ENCODE results near the gene ZBBX. TPM values are rescaled to one million over a fixed set of nuclear protein-coding genes. Genes with fewer than 3 reads are reported as not detected.

The ZBBX gene
- total RNA-seq, 2 donors from 2014 or later, result not detected

DNA sequence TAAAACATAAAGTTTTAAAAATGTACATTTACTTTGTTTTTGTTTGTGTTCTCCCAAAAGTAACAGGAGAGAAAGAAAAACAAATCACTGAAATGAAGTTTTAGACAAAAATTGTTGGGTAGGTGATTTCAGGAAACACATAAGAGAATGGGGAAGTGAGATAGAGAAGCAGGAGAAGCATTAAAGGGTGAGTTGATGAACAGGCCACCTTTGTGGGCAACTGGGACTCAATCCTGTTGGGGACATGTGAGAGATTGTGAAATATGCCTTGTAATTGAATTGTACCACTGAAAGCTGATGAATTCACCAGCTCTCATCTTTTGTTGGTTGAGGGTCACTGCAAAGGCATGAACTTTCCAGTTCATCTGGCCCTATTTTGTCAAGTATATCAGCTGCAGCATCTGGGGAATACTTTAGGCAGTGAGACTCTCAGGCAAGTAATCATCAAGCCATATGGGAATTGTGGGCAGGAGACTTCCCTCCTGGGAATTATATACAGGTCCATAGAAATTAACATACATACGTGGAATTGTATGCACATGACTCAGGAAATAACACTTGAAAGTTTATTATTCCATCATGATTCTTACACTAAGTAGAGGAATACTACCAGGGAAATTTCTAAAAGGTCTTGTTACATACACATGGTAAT, 181.0 kb downstream of the ZBBX start:
- no peak for DNase-seq (ENCODE audit: low spot score)
- H3K9me3 ChIP-seq, result no peaks in the 10 kb centered on the region
- H3K27me3 ChIP-seq, result no peaks in the 10 kb centered on the region
- TF ChIP-seq, protein P1, sequence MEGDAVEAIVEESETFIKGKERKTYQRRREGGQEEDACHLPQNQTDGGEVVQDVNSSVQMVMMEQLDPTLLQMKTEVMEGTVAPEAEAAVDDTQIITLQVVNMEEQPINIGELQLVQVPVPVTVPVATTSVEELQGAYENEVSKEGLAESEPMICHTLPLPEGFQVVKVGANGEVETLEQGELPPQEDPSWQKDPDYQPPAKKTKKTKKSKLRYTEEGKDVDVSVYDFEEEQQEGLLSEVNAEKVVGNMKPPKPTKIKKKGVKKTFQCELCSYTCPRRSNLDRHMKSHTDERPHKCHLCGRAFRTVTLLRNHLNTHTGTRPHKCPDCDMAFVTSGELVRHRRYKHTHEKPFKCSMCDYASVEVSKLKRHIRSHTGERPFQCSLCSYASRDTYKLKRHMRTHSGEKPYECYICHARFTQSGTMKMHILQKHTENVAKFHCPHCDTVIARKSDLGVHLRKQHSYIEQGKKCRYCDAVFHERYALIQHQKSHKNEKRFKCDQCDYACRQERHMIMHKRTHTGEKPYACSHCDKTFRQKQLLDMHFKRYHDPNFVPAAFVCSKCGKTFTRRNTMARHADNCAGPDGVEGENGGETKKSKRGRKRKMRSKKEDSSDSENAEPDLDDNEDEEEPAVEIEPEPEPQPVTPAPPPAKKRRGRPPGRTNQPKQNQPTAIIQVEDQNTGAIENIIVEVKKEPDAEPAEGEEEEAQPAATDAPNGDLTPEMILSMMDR (IDR thresholded peaks at IDR 0.05), result no peak
- no peaks in the 10 kb centered on the region for H3K4me1 ChIP-seq
- H3K27ac ChIP-seq, result no peak overlapping the region
- no peaks in the 10 kb centered on the region for H3K36me3 ChIP-seq
- no peak overlapping the region for H3K4me3 ChIP-seq

Other genes with a start within 250 kb of the ZBBX start
- gene SERPINI2, start 93.7 kb upstream of the ZBBX start, total RNA-seq, result 1 to 10 TPM in 1 of 2 donors, not detected in 1; 2.2 TPM